Glomerular visceral epithelial cell (primary cell): Measurements from ENCODE around the gene MOB3A.

ENCODE experiments used
- DNase-seq: peaks from one replicate; pipeline ENCODE4 v3.0.0-alpha.2; 2016; ENCODE audit errors: extremely low spot score

MOB3A gene

GRCh38 chr19:2059422-2060201, 36.5 kb downstream of the MOB3A start:
- DNase-seq = peak; percentile 80

DNA sequence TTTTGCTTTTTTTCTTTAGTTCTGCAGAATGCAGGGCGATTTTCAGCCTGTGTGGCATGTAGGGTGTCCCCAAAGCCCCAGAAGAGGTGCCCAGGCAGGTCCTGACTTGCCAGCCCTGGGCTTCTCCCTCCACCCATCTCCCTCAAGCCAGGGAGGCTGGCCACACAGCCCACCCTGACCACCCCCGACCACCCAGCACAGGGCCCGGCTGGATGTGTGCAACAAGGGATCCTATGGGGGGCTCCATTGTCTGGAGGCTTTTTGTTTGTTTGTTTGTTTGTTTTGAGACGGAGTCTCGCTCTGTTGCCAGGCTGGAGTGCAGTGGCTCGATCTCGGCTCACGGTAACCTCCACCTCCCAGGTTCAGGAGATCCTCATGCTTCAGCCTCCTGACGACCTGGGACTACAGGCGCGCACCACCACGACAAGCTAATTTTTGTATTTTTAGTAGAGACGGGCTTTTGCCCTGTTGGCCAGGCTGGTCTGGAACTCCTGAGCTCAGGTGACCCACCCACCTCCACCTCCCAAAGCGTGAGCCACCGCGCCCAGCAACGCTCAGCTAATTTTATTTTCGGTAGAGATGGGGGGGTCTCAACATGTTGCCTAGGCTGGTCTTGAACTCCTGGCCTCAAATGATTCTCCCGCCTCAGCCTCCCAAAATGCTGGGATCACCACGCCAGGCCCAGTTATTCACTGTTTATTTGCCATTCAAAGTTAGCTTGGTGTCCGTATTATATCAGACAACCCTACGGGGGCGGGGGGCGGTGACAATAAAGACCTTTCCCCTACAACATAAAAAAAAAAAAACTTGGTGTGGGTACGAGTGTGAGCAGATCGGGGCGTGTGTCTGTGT, 37.3 kb downstream of the MOB3A start:
- no peak for DNase-seq

- no peak for DNase-seq
Observed at GRCh38 chr19:2057484-2058469, 38.3 kb downstream of the MOB3A start.

- no peak for DNase-seq
Observed at GRCh38 chr19:2056837-2057192, 39.3 kb downstream of the MOB3A start.

- peak; percentile 59 for DNase-seq
Observed at GRCh38 chr19:2055931-2056836, 39.9 kb downstream of the MOB3A start.

- DNase-seq = no peak
Observed at GRCh38 chr19:2054763-2055162, 41.4 kb downstream of the MOB3A start.

GRCh38 chr19:2053601-2054389, 42.3 kb downstream of the MOB3A start:
- DNase-seq = no peak

DNA sequence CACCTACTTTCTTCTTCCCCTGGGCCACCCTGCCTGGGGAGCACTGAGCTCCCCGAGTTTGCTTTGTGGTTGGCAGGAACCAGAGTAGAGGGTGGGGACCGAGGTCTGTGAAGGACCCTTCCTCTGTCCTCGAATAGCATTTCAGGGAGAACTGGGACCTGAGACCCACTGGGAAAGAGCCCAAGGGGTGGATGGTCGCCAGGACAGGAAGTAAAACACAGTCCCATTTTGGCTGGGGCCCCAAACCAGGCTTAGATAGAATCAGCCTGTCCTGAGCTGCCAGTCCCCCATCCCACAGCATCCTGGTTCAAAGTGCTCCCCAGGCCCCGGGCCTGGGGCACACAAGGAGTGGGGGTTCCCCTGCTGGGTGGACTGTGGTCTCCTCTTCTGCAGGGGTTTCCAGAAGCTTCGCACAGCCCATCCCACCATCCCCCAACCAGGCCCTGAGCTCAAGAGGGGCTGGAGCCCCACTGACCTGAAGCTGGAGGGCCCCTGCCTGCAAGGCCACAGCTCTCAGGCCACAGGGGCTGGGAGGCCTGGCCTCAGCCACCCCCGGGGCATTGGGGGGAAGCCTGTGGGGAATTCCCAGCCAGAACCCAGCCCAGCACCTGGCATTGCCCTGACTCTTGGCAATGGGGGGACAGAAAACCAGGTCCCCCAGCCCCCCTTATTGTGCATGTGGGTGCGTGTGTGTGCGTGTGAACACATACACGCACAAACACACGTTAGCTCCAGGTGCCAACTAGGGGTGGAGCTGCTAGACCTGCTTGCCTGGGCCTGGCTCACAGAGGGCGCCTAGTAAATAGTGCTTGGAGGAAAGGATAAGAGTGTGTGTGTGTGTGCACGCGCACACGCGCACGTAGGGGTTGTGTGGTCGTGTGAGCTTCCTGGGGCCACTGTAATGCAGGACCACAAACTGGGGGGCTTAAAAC, 44.1 kb downstream of the MOB3A start:
- DNase-seq = no peak

GRCh38 chr19:2050991-2051772, 44.9 kb downstream of the MOB3A start, which contains the start of gene MKNK2:
Gene MKNK2 (minus strand): TSS chr19:2051244. CDS start chr19:2050851, 393 bp downstream.
- peak; percentile 92 for DNase-seq

- DNase-seq = no peak
Observed at GRCh38 chr19:2050349-2050990, 45.7 kb downstream of the MOB3A start.

DNA sequence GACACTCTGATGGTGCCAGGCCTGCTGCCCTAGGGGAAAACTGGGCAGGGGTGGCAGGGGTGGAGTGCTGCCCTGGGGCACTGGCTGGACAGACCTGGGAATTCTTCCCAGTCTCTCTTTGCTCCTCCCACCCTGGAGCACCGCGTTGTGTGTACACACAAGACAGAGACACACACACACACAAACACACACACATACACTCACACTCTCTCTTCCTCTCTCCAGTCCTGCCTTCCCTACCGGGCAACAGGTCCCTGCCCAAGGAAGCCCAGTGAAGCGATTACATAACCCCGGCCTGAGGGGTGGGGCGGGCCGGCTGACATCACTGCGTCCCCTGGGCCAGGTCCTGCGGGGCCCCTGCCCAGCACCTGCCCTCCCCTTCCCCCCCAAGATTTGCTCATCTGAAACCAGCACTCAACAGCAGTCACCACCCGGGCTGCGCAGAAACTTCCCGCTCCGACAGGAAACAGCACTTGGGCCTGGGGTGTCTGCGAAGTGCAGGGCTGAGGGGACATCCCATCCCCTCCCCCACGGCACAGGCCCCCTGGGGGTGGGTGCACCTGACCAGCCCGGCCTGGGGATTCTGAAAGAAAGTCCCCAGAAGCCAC, 46.3 kb downstream of the MOB3A start:
- DNase-seq = peak; percentile 91

DNA sequence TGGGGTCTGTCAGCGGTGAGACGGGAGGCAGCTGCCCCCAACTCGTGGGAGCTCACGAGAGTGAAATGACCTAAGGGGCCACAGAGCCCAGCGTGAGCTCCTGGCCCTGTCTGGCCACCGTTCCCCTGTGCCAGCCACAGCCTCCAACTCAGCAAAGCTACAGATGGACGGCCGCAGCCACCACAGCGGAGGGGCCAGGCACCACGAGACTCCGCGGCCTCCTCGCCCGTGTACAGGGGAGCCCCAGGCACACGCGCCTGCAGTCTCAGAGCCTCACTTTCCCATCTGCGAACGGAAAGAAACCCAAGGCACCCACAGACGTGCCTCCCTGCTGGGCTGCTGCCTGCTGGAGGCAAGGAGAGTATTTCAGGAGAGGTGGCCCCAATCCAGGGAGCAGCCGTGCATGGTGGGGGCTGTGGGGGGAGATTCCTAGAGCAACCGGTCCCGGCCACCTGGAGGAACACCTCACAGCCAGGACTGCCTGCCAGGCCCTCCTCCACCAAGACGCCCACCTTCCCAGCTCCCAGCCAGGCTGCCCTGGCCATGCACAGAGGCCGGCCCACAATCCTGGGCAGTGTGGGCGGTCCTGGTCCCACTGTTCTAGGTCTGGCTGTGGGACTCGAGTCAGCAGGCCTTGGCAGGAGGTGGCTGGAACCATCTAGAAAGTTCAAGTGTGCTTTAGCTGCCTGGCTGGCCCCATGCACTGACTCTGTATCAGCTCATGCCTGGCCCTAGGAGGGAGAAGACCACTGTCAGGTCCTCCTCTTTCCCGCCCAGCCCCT, 47.0 kb downstream of the MOB3A start:
- DNase-seq = no peak

GRCh38 chr19:2048104-2048958, 47.8 kb downstream of the MOB3A start:
- no peak for DNase-seq

DNA sequence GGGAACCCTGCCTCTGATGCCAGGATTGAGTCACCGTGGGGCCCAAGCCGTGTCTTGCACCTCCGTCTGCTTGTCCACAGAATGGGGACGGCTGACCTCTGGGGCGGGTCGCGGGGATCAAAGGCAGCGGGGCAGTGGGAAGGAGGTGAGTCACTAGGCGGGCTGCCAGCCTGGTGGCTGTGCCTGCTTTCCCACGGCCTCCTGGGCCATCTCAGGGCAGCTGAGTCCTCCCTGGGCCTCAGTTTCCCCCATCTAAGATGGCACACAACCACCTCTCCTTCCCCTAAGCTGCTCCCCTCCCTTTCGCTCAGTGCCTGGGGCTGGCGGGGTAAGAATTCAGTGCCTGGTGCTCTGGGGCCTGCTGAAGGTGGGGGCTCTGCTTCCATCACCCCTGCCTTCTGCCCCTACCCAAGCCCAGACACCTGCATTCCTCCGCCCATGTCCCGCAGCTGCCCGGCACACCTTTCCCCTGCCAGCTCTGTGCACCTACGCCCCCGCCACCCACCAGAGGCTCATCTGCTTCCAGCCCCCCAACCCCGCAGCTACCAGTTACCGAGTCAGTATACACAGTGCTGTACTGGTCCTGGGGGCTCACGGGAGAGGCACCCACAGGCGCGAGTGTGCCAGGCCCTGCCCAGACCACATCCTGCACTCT, 48.5 kb downstream of the MOB3A start:
- DNase-seq = peak; percentile 81

DNA sequence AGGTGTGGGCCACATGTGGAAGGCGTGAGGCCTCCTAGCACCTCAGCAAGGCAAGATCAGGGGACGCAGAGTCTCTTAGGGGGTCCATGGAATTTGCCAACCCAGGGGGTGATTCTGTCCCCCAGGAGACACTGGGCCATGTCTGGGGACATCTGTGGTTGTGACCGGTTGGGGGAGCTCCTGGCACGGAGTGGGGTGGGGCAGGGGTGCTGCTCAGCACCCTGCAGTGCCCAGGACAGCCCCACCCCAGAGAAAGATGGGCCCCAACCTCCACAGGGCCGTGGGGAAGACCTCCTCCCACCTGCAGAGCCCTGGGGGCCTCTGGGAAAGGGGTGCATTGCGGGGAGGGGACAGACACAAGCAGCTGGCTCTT, 49.1 kb downstream of the MOB3A start:
- DNase-seq = no peak
